Activated gamma-delta T cell treated with anti-CD3 and anti-CD28 coated beads, Interleukin-2, amount 50 U/mL, for 16 hours (primary cell): ENCODE measurements around the gene PSMD11.
"Not testable (repeated sequence)": the region's sequence is repeated elsewhere in the genome, so short reads cannot be mapped to it uniquely, and the experiment has no call there.

Experiments used
- DNase-seq: peaks from one replicate; pipeline ENCODE4 v3.0.0-alpha.2; 2020; ENCODE audit warnings: low read depth

Gene PSMD11

DNA sequence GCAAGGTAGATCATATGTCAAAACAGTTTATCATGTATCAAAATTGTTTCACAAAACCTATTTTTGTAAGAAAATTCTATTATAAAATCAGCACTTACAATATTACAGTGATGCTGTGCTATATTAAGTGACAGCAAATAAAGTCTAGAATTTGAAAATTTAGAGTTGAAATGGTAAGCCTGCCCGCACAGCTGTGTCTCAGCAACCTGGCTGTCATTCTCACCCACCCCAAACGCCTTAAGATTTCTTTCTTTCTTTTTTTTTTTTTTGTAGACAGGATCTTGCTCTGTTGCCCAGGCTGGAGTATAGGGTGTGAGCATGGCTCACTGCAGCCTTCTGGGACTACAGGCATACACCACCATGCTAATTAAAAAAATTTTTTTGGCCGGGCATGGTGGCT, 69.3 kb downstream of the PSMD11 start:
- no peak for DNase-seq

DNA sequence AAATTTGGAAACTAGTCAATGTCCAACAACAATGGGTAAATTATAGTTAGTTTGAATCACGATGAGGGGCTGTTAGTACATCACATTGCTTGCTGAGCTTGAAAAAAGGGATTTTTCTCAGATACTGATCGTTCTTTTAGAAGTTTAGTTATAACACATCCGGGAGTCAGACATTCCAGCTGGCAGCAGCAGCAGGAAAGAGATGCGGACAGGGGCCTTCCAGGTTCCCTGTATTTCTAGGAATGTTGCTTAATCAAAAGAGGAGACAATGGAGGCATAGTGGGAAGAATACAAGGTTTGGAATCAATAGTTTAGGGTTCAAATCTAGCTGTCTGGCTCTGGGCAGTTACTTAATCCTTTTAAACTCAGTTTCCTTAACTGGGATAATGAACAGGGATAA, 70.3 kb downstream of the PSMD11 start:
- no peak for DNase-seq

- no peak for DNase-seq
Measured at GRCh38 chr17:32515677-32516383, 71.5 kb downstream of the PSMD11 start.

- DNase-seq: no peak
Measured at GRCh38 chr17:32516450-32516849, 72.1 kb downstream of the PSMD11 start.

- no peak for DNase-seq
Measured at GRCh38 chr17:32516940-32517701, 72.8 kb downstream of the PSMD11 start.

DNA sequence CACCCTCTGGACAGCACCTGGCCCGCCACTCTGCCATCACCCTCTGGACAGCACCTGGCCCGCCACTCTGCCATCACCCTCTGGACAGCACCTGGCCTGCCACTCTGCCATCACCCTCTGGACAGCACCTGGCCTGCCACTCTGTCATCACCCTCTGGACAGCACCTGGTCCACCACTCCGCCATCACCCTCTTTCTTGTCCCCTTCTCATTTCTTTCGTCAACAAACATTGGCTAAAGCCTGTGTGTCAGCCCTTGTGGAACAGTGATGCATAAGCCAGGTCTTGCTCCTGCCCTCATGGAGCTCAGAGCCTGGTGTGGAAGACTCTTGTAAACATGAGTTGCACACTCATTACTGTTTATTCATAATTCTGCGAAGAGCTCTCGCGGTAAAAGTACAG, 73.7 kb downstream of the PSMD11 start:
- no peak for DNase-seq

GRCh38 chr17:32518646-32519227, 74.4 kb downstream of the PSMD11 start:
- DNase-seq: no peak

- peak; percentile 45 for DNase-seq
Measured at GRCh38 chr17:32519228-32520103, 75.2 kb downstream of the PSMD11 start.

GRCh38 chr17:32520104-32520701, 75.9 kb downstream of the PSMD11 start:
- DNase-seq: peak; percentile 12

DNA sequence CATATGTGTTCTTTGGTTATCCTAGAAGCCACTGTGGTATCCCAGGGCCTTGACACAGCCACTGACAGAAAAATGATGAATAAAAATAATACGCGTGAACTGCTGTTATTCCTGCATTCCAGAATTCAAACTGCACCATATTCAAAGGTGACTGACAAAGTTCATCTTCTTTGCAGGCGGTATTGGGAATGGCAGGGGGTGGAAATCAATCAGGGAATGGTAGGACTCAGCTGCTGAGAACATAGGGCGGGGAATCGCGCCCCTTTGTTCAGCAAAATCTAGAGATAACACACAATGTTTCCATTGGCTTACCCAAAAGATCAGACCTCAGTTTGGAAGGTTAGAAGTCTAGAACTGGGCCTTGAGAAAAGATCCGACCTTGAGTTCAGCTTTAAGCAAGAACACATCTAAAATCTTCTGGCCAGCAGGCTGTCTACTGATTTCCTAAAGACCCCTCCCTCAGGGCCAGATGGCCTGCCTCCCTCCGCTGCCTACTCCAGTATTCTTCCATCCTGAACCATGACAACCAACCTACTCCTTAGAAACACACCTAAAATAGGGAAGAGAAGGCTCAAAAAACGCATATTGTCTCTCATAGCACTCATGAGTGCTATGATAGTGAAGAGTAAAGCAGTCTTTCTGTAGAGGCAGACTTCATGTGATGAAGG, 76.6 kb downstream of the PSMD11 start:
- DNase-seq: no peak

DNA sequence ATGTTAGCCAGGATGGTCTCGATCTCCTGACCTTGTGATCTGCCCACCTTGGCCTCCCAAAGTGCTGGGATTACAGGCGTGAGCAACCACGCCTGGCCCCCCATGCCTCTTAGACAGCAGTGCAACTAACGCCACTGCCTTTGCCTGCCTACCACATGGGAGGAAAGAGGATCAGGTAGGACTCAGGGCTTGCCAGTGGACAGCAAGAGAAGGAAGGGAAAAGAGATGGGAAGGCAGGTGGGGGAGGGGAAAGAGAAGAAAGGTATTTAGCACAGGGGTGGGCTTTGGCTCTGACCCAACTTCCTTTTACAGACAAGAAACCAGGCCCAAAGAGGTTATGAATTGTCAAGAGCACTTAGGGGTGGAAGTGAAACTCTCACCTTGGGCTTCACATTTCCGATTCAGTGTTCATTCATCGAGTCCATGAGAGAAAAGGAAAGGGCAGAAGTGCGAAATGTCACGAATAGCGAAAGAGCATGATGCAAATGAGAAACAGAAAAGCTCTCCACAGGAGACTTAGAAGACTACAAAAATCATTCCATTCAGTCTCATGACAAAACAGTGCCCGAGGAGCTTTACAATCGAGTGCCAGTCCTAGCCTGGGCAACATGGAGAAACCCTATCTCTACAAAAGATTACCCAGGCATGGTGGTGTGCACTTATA, 78.8 kb downstream of the PSMD11 start:
- peak; percentile 8 for DNase-seq

GRCh38 chr17:32523827-32524552, 79.7 kb downstream of the PSMD11 start:
- DNase-seq: no peak

DNA sequence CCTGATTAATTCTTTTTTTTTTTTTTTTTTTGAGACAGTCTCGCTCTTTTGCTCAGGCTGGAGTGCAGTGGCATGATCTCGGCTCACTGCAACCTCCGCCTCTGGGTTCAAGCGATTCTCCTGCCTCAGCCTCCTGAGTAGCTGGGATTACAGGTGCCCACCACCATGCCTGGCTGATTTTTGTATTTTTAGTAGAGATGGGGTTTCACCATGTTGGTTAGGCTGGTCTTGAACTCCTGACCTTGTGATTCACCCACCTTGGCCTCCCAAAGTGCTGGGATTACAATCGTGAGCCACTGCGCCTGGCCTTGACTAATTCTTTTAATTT, 80.2 kb downstream of the PSMD11 start:
- not testable (repeated sequence) for DNase-seq

DNA sequence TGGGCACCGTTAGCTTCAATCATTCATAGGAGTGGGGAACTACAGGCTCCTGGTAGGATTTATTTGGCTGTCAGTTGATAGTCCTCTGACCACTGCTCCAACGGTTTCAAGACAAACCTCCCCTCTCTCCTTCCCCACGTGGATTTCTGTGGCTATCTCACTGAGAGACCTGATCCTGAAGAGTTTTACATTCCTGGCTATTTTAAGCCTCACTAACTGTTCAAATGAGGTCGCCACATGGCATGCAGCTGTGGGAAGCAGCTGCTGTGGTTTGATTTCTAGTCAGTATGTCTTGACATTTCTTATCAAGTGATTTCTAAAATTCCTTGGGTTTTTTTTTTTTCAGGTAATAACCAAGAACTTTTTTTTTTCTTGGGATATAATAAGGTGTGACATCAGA, 80.8 kb downstream of the PSMD11 start:
- no peak for DNase-seq

DNA sequence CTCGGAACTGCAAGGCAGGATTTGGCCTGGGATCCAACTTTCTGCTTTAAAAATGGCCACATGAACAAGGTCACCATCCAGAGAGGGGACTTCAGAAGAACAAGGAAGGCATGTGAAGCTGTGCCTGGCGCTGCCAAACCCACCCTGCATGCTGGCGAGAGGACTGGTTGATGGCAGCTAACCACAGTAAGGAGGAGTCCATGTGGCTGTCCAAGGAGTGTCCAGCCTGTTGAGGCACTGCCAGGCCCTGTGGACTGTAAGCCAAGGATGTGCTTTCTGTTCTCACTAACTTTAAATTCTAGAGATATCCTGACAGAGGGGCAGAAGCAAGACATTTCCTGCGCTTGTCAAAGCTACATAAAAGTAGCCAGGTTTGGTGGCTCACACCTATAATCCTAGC, 82.8 kb downstream of the PSMD11 start:
- DNase-seq: no peak

DNA sequence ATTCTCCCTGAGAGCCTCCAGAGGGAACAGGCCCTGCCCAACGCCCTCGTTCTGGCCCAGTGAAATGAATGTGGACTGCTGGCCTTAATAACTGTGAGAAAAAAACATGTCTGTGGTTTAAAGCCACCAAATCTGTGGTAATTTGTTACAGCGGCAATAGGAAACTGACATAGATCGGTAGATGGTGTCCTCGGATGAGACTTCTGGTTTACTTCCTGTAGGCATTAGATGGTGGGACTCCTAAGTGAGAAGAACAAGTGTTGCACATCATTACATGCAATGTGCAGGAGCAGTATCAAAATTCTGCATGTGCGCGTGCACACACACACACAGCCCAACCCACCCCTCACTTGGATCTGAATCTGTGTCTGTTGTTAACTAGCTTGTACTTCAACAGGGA, 84.5 kb downstream of the PSMD11 start:
- DNase-seq: no peak

- DNase-seq: no peak
Measured at GRCh38 chr17:32529604-32530003, 85.3 kb downstream of the PSMD11 start.
